ENCODE measurements around the gene SND1.

DNA sequence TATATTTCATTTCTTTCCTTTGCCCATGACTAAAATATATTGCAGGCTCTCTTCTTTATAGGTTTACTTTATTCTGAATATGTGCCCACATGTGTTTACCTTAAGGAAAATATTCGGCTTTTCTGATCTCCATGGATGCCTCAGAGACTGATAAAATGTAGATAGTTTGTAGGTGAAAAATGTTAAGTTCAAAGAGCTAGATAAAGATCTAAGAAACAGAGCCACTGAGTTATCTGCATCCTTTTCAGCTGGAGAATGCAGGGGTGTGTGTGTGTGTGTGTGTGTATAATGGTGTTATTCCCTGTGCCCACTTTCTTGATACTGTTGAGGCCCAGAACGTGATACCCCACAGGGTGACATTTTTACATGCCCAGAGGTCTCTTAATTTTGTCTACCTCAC is 228.5 kb downstream of the SND1 start:
- no peak for TF ChIP-seq EZH2phosphoT487 (IDR thresholded peaks at IDR 0.05; ENCODE audit: borderline replicate concordance, low read length)
- TF ChIP-seq, protein P1, sequence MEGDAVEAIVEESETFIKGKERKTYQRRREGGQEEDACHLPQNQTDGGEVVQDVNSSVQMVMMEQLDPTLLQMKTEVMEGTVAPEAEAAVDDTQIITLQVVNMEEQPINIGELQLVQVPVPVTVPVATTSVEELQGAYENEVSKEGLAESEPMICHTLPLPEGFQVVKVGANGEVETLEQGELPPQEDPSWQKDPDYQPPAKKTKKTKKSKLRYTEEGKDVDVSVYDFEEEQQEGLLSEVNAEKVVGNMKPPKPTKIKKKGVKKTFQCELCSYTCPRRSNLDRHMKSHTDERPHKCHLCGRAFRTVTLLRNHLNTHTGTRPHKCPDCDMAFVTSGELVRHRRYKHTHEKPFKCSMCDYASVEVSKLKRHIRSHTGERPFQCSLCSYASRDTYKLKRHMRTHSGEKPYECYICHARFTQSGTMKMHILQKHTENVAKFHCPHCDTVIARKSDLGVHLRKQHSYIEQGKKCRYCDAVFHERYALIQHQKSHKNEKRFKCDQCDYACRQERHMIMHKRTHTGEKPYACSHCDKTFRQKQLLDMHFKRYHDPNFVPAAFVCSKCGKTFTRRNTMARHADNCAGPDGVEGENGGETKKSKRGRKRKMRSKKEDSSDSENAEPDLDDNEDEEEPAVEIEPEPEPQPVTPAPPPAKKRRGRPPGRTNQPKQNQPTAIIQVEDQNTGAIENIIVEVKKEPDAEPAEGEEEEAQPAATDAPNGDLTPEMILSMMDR (conservative IDR thresholded peaks at IDR 0.05; ENCODE audit: low read depth, low read length) = no peak

Measured in PC-3 (cell line).